MV-4-11 (cell line): Measurements from ENCODE around the gene AHSP.
"Not testable (repeated sequence)": the region's sequence is repeated elsewhere in the genome, so short reads cannot be mapped to it uniquely, and the experiment has no call there.

Experiments used
- DNase-seq: peaks from one replicate; lab custom pipeline; 2025; lab: John Stamatoyannopoulos, UW

AHSP gene

DNA sequence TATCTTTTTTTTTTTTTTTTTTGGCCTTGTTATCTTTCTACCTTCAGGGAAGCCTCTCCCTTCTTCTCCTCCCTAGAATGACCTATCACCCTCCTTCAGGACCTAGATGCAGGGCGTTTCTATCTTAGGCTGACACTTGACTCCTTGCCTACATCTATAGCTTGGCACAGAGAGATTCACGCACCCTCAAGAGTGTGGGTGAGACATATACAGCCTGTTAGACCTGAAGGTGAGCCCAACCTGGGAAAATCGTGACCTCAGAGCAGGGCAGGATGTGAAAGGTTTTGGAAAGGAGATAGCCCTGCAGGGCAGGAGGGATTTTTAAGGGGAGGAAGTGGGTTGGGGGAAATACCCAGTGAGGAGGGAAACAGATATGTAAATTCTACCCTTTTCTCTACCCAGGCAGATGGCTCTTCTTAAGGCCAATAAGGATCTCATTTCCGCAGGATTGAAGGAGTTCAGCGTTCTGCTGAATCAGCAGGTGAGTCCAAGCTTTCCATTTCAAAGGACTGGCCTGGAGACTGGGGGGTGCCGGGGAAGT is at the start of gene AHSP:
TSS of gene AHSP (plus strand) at position 167 of the 541 bp plus-strand sequence. CDS start at position 407, 240 bp downstream.
- no peak for DNase-seq

GRCh38 chr16:31478956-31479355 is 48.7 kb upstream of the AHSP start:
- no peak for DNase-seq

DNA sequence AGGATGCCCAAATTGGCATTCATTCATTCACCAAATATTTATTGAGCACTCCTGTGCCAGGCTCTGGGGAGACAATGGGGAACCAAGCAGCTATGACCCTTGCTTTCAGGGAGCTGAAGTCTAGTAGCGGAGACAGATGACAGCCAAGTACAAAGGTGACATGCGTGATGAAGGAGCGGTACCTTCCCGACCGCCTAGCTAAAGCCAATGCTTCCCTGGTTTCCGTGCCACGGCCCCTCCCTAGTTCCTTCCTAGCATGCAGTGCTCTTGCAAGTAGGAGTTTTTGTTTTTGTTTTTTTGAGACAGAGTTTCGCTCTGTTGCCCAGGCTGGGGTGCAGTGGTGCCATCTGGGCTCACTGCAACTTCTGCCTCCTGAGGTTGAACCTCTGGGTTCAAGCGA is 47.9 kb upstream of the AHSP start:
- no peak for DNase-seq

GRCh38 chr16:31480851-31481536 is 46.7 kb upstream of the AHSP start:
- DNase-seq, result peak; percentile 20

- no peak for DNase-seq
Measured at GRCh38 chr16:31483081-31483480, 44.6 kb upstream of the AHSP start, which contains the start of gene SLC5A2. Gene SLC5A2 (plus strand): TSS chr16:31483123. CDS start chr16:31483137, 14 bp downstream.

GRCh38 chr16:31484048-31484447 is 43.7 kb upstream of the AHSP start:
- not testable (repeated sequence) for DNase-seq

- no peak for DNase-seq
Measured at GRCh38 chr16:31484491-31485171, 43.1 kb upstream of the AHSP start.

GRCh38 chr16:31485571-31485970 is 42.1 kb upstream of the AHSP start:
- DNase-seq, result no peak

GRCh38 chr16:31486045-31486444 is 41.7 kb upstream of the AHSP start:
- no peak for DNase-seq

DNA sequence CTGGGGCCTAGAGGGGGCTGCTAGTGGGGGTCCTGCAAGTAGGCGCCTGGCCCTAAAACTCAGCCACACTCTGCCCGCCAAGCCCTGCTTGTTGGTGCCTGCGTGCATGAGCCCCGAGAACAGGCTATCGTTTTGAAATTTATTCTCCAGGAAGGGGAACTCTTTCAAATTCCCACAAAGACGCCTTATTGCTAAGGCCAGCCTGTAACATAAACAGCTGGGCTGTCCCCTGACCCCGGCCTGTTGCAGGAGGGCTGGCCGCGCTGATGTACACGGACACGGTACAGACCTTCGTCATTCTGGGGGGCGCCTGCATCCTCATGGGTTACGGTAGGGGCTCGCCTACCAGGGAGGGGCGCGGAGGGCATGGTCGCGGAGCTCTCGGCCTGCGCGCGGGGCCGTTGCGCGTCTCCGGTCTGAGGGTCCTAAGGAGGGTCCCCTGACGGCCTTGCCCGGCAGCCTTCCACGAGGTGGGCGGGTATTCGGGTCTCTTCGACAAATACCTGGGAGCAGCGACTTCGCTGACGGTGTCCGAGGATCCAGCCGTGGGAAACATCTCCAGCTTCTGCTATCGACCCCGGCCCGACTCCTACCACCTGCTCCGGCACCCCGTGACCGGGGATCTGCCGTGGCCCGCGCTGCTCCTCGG is 40.5 kb upstream of the AHSP start:
- no peak for DNase-seq

DNA sequence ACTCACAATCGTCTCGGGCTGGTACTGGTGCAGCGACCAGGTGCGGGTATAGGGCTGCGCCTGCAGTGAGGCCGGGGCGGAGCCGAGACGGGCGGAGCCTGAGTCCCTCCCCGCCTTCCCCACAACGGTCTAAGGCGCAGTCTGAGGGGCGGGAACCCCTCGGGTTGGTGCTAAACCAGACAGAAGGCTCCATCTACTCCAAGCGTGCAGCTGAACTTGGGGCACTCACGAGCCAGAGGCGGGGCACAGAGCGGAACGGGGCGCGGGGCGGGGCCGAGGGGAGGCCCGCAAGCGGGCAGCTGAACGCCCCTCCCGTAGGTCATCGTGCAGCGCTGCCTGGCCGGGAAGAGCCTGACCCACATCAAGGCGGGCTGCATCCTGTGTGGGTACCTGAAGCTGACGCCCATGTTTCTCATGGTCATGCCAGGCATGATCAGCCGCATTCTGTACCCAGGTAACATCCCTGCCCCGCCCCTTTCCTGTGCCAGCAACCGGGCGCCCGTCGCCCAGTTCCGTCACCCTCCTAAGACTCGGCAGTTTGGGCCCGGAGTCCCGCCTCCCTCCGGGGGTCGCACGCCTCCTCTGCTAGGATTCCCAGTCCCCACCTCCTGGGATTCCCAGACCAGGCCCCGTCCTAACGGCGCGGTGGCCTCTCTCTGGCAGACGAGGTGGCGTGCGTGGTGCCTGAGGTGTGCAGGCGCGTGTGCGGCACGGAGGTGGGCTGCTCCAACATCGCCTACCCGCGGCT is 39.8 kb upstream of the AHSP start:
- no peak for DNase-seq

DNA sequence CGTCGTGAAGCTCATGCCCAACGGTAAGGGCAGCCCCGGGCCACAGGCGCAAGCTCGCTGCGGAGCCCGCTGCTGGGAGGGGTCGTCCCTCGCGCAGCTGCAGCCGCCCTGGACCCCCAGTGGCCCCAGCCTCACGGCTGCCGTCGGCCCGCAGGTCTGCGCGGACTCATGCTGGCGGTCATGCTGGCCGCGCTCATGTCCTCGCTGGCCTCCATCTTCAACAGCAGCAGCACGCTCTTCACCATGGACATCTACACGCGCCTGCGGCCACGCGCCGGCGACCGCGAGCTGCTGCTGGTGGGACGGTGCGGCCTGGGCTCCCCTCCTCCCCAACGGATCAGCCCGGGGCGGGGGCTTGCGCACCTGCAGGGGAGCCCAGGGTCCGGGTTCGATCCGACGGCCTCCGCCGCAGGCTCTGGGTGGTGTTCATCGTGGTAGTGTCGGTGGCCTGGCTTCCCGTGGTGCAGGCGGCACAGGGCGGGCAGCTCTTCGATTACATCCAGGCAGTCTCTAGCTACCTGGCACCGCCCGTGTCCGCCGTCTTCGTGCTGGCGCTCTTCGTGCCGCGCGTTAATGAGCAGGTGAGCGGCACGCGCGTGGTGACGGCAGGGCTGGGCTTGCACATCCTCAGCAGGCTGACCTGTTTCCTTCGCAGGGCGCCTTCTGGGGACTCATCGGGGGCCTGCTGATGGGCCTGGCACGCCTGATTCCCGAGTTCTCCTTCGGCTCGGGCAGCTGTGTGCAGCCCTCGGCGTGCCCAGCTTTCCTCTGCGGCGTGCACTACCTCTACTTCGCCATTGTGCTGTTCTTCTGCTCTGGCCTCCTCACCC is 39.0 kb upstream of the AHSP start:
- DNase-seq, result no peak

DNA sequence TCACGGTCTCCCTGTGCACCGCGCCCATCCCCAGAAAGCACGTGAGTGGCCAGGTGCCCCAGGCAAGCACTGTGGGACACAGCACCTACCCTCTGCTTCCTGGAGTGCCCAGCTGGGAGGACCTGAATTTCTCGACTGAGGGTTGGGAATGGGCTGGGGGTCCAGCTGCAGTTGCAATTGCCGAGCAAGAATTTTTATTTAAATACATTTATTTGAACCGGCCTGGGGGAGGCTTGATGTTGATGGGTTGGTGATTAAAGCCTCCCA is 38.5 kb upstream of the AHSP start:
- no peak for DNase-seq

DNA sequence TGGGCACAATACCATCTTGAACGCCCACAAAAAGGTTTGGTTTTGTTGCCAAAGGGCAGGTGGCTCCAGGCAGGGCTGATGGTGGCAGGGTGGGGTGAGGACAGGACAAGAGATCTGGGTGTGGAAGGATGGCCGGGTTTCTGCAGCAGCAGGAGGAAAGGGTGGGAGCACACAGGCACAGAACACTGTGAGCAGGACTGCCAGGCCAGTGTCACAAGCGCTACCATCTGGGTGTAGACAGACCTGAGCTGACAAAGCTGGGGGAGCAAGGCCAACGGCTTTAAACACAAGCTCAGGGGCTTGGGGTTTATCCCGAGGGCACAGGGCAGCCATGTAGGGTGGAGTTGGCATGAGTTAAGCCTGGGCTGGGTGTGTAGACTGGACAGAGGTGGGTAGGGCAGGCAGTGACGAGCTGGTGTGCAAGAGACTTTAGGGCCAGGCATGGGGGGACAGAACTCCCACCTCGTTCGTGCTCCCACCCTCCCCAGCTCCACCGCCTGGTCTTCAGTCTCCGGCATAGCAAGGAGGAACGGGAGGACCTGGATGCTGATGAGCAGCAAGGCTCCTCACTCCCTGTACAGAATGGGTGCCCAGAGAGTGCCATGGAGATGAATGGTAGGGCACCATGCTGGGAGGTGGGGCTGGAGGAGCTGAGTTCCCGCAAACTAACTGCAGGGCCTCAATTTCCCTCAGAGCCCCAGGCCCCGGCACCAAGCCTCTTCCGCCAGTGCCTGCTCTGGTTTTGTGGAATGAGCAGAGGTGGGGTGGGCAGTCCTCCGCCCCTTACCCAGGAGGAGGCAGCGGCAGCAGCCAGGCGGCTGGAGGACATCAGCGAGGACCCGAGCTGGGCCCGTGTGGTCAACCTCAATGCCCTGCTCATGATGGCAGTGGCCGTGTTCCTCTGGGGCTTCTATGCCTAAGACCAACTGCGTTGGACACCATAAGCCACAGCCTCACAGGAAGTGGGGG is 37.8 kb upstream of the AHSP start:
- DNase-seq, result no peak

GRCh38 chr16:31491778-31492418 is 35.8 kb upstream of the AHSP start:
- no peak for DNase-seq

GRCh38 chr16:31493506-31494125 is 34.1 kb upstream of the AHSP start:
- DNase-seq, result no peak

DNA sequence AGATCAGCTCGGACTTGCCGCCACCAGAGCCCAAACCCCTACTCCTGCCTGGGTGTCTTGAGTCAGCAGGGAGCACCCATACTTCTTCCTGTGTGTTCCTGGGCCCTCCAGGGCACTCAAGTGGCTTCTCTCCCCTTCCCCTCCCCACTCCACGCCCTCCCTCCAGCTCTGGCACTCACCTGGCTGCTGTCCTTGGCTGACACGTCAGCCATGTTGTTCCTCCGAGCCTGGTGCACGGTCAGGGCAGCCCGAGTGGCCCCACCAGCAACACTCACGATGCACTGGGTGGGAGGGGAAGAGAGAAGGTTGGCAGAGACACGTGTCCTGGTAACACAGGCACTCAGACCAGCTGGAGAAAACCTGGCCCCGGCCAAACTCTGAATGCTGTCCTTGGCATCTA is 31.0 kb upstream of the AHSP start:
- no peak for DNase-seq

- no peak for DNase-seq
Measured at GRCh38 chr16:31498493-31498892, 29.2 kb upstream of the AHSP start.

DNA sequence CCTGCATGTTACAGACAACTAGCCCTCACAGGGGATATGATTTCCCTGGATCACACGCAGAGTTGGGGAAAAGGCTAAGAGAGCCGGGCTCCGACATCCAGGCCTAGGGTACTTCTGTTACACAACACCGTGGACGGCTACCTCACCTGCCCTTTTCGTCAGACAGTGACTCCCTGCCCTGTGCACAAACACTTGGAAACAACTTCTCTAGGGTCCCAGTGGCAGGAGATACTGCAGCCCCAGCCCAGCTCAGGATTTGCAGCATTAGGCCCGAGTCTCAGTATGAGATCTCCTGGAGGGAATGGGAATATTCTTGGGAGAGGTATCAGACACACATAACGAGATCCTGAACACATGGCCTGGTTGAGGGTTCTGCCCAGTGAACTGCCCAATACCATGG is 27.8 kb upstream of the AHSP start:
- DNase-seq, result no peak
